GM18519 (cell line): Measurements from ENCODE around the gene TMEM101.
"Not testable (repeated sequence)": the region's sequence is repeated elsewhere in the genome, so short reads cannot be mapped to it uniquely, and the experiment has no call there.

ENCODE experiments used
- ATAC-seq: cut with Tn5 transposase; IDR thresholded peaks from one replicate; pipeline ENCODE4 v1.9.1; 2021; ENCODE audit warnings: mild to moderate bottlenecking, moderate library complexity; ENCODE audit not compliant: unreplicated experiment, low FRiP score

TMEM101 gene

DNA sequence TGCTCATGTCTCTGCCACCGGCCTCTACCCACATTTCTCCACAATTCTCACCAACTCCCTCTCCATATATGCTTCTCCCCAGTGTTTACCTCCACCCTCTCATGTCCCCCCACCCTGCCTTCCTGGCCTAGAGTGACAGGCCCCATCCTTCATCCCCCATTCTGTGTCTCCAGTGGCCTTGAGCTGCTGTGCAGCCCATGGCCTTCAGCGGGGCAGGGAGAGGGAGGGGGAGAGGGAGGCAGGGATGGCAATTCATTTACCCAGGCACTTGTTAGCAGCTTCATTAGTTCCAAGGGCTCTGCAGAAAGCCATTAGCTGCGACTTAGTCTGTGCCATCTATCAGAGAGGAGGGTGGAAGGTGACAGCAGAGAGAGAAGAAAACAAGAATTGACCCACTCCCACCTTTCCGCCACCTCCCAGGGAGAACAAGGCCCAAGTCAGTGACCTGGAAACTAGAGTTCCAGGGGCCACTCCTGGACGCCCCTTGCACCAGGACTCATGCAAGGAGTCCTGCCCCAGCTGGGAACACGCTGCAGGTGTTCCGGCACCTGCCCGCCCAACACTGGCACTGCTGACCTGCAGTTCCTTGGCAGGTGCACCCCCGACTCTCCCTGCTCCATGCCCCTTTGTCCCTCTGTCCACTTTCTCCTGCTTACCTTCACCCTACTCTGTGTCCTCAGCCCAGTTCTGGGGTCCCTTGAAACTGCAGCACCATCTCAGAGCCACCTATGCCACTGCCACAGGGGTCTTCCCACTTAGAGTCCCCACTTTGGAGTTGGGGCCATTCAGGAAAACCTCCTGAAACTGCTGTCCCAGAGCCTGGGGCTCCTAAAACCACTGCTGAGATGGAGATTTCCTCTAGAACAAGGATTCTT is 37.6 kb downstream of the TMEM101 start:
- ATAC-seq, result no peak

DNA sequence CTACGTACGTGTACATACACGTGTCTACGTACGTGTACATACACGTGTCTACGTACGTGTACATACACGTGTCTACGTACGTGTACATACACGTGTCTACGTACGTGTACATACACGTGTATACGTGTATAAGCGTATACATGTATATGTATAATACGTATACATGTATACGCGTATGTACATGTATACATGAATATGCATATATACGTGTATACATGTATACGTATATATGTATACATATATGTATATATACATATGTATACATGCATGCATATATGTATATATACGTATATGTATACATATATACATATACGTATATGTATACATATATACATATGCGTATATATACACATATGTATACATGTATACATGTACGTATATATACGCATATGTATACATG is 38.9 kb downstream of the TMEM101 start:
- ATAC-seq, result no peak

DNA sequence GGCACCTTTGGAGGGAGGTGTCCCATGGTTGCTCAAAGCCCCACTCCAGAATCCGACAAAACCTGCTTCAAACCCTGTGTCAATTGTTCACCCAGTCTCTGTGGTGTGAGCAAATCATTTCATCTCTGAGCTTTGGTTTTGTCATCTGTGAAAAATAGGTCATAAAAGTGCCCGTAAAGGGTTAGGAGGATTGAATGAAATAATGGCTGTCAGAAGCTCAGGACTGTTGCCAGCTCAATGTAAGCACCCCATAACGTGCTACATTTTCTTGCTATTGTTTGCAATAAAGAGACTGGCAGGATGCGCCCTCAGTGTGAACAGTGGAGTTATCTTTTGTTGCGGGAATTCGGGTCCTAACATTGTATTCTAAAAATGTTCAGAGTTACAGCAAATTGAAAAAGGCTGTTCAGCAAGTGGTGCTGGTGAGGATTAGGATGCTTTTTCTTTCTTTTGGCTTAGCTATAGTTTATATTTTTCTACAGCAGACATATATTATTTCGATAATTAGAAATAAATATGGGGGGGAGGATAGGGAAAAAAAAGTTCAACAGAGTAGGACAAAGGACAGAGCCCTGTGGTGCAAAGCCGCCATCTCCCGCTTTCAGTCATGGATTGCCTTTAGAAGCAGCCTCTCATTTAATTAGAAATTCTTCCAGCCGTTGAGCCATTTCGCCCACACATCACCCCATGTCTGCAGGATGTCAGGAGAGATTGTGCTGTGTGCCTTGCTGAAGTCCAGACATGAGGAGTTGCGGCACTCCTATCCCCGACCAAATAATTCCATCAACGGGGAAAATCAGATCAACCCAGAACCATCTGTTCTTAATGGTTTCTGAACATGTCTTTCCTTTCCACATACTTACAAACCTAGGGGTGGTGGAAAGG is 40.1 kb downstream of the TMEM101 start:
- ATAC-seq, result no peak

DNA sequence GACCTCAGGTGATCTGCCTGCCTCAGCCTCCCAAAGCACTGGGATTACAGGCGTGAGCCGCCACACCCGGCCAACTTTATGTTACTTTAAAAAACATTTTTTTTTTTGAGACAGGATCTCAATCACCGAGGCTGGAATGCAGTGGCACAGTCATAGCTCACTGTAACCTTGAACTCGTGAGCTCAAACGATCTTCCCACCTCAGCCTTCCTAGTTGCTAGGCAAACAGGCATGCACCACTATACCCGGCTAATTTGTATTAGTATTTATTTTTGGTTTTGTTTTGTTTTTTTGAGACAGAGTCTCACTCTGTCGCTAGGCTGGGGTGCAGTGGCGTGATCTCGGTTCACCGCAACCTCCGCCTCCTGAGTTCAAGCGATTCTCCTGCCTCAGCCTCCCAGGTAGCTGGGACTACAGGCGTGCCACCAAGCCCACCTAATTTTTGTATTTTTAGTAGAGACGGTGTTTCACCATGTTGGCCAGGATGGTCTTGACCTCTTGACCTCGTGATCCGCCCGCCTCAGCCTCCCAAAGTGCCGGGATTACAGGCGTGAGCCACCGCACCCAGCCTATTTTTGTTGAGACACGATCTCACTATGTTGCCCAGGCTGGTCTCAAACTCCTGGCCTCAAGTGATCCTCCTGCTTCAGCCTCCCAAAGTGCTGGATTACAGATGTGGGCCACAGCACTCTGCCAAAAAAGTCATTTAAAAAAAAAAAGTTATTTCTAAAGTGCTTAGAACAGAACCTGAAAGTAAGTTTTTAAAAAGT is 42.1 kb downstream of the TMEM101 start:
- not testable (repeated sequence) for ATAC-seq

DNA sequence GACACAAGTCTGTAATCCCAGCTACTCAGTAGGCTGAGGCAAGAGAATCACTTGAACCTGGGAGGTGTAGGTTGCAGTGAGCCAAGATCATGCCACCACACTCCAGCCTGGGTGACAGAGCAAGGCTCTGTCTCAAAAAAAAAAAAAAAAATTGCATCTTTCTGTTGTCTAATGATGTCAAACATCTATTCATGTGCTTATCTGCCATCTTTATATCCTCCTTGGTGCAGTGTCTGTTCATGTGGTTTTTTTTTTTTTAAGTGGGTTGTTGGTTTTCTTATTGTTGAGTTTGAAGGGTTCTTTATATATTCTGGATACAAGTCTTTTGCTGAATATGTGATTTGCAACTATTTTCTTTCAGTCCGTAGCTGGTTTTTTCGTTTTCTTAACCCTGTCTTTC is 43.3 kb downstream of the TMEM101 start:
- ATAC-seq, result not testable (repeated sequence)

DNA sequence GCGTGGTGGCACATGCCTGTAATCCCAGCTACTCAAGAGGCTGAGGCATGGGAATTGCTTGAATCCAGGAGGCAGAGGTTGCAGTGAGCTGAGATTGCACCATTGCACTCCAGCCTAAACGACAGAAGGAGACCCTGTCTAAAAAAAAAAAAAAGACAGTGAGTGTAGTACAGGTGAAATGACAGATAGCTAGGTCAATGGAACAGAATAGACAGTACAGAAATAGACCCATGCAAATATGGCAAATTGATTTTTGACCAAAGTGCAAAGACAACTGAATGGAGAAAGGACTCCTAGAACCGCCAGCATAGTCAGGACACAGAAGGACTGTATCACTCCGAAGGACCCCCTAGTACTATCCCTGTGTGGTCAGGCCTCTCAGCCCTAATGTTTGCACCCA is 44.4 kb downstream of the TMEM101 start:
- no peak for ATAC-seq

DNA sequence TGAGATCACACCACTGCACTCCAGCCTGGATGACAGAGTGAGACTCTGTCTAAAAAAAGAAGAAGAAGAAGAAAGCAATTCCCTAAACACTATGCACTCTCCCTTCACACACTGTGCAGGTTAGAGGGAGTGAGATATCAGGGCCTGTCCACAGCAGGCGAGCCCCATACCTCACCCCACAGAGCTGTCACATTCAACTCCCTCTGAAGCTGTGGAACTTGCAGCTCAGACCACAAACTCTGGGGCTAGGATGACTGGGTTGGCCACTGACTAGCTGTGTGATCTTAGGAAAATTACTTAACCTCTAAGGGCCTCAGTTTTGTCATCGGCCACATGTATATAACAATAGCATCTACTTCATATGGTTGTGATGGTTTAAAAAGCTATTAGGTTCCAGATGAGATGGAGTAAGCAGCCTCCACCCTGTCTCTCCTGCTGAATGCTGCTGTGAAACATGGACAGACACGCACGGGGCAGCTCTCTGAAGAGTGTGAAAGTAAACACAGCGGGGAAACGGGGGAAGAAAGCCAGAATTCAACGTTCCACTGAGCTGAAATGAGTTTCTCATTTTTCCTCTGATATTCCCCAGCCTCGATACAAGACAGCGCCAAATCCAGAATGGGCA is 47.4 kb downstream of the TMEM101 start:
- ATAC-seq, result no peak

DNA sequence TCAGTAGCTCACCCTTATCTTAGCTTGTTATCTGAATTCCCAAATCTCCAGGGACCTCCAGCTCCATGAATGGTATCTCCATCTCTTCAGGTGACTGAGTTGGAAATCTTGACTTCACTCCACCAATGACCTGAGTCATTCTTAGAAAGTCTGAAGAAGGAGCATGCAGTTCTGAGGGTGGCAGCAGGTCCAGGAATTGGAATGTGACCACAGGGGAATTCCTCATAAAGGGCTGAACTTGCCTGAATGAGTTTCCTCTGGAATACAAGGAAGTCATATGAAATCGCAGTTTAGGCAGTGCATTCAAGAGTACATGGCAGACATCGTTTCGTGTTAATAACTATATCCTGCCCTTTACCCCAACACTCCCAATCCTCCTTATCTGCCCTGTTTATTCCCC is 48.5 kb downstream of the TMEM101 start:
- ATAC-seq, result no peak

DNA sequence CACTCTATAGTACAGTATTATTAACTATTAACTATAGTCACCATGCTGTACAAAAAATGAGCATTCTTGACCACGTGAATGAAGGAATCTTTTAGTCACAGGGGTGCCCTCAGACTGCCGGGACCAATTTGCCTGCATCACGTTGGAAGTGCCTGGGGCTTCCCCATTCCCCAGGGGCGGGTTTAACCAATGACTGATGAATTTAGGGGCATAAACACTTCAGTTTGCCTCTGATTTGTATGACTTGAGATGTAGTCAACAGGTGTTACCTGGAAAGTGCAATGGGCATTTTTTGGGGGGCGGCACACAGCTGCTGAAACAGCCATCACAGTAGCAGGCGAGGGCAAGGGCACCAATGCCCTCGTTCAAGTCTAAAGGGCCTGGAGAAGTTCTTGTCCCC is 52.3 kb downstream of the TMEM101 start:
- no peak for ATAC-seq

DNA sequence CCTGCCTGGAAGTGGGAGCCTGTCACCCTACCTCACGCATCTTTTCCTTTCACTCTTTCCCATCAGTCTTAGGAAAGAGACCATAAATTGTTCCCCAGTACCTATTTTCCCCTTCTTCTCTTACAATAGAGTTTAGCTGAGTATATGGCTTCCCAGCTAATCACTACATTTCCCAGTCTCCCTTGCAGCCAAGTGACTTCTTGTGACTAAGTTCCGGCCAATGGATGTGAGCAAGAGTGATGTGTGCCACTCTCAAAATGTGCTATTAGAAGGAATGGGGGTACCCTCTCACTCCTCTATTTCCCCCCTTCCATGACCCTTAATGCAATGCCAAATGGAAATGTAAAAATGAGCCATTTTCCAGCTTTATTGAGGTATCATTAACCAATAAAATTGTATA is 52.8 kb downstream of the TMEM101 start:
- no peak for ATAC-seq

DNA sequence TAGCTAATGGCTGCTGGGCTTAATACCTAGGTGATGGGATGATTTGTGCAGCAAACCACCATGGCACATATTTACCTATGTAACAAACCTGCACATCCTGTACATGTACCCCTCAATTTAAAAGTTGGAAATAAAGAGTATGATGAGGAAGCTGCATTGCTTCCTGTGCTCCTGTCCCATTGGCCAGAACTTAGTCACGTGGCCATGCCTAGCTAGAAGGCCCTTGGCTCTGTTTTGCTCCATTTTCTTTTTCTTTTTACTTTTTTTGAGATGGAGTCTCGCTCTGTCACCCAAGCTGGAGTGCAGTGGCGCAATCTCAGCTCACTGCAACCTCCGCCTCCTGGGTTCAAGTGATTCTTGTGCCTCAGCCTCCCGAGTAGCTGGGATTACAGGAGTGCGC is 53.5 kb downstream of the TMEM101 start:
- ATAC-seq, result not testable (repeated sequence)
